ENCODE data around the gene CYP2D6. TPM values are rescaled to one million over a fixed set of nuclear protein-coding genes. Genes with fewer than 3 reads are reported as not detected.

CYP2D6 gene
- total RNA-seq, 1 donor from 2014 or later: 3.2 TPM

GRCh38 chr22:42079319-42080251 lies 51.0 kb downstream of the CYP2D6 start, which contains the start of gene SMDT1:
TSS of gene SMDT1 (plus strand) at chr22:42079700. CDS start at chr22:42079769, 69 bp downstream.
- Mint-ChIP-seq H3K4me1 (ENCODE audit: unreplicated experiment) (peaks cover 25% of the 10 kb centered on the region), H3K27ac (ENCODE audit: unreplicated experiment) (peak within 1 kb of the TSS; percentile 86), H3K4me3 (ENCODE audit: unreplicated experiment) (peak within 1 kb of the TSS; percentile 97), H3K36me3 (ENCODE audit: low read depth, unreplicated experiment) (peaks cover 14% of the 10 kb centered on the region), H3K27me3 (ENCODE audit: unreplicated experiment) (peaks cover 9% of the 10 kb centered on the region), H3K9me3 (ENCODE audit: unreplicated experiment) (no peaks in the 10 kb centered on the region)
- TF ChIP-seq CTCF (IDR thresholded peaks at IDR 0.05; ENCODE audit: unreplicated experiment): no peak
- peak; percentile 97 for DNase-seq (ENCODE audit: low spot score)

GRCh38 chr22:42078469-42079318 lies 51.9 kb downstream of the CYP2D6 start:
- TF ChIP-seq CTCF (IDR thresholded peaks at IDR 0.05; ENCODE audit: unreplicated experiment): no peak

GRCh38 chr22:42077486-42078125 lies 53.0 kb downstream of the CYP2D6 start:
- Mint-ChIP-seq H3K27ac (ENCODE audit: unreplicated experiment) (no peak overlapping the region), H3K4me1 (ENCODE audit: unreplicated experiment) (peaks cover 25% of the 10 kb centered on the region), H3K27me3 (ENCODE audit: unreplicated experiment) (peaks cover 11% of the 10 kb centered on the region), H3K4me3 (ENCODE audit: unreplicated experiment) (no peak overlapping the region), H3K36me3 (ENCODE audit: low read depth, unreplicated experiment) (peaks cover 7% of the 10 kb centered on the region), H3K9me3 (ENCODE audit: unreplicated experiment) (no peaks in the 10 kb centered on the region)
- no peak for TF ChIP-seq CTCF (IDR thresholded peaks at IDR 0.05; ENCODE audit: unreplicated experiment)
- no peak for DNase-seq (ENCODE audit: low spot score)

More at GRCh38 chr22:42078469-42079318, 51.9 kb downstream of the CYP2D6 start:
- H3K4me1 Mint-ChIP-seq (ENCODE audit: unreplicated experiment): peaks cover 25% of the 10 kb centered on the region
- peaks cover 9% of the 10 kb centered on the region for H3K27me3 Mint-ChIP-seq (ENCODE audit: unreplicated experiment)
- H3K9me3 Mint-ChIP-seq (ENCODE audit: unreplicated experiment): no peaks in the 10 kb centered on the region
- no peak for DNase-seq (ENCODE audit: low spot score)
- peaks cover 10% of the 10 kb centered on the region for H3K36me3 Mint-ChIP-seq (ENCODE audit: low read depth, unreplicated experiment)
- peak overlapping the region; percentile 97 for H3K4me3 Mint-ChIP-seq (ENCODE audit: unreplicated experiment)
- H3K27ac Mint-ChIP-seq (ENCODE audit: unreplicated experiment): peak overlapping the region; percentile 86

GRCh38 chr22:42076764-42077485 lies 53.7 kb downstream of the CYP2D6 start:
- no peak for DNase-seq (ENCODE audit: low spot score)
- Mint-ChIP-seq H3K9me3 (ENCODE audit: unreplicated experiment) (no peaks in the 10 kb centered on the region), H3K4me3 (ENCODE audit: unreplicated experiment) (no peak overlapping the region), H3K27me3 (ENCODE audit: unreplicated experiment) (peaks cover 11% of the 10 kb centered on the region), H3K4me1 (ENCODE audit: unreplicated experiment) (peaks cover 25% of the 10 kb centered on the region), H3K36me3 (ENCODE audit: low read depth, unreplicated experiment) (peaks cover 3% of the 10 kb centered on the region), H3K27ac (ENCODE audit: unreplicated experiment) (no peak overlapping the region)
- TF ChIP-seq CTCF (IDR thresholded peaks at IDR 0.05; ENCODE audit: unreplicated experiment): no peak

Other genes starting within 250 kb of the CYP2D6 start
- gene SHISA8, start 215.7 kb downstream of the CYP2D6 start, total RNA-seq (ENCODE audit: unreplicated experiment): 0.41 TPM
- gene TNFRSF13C, start 204.0 kb downstream of the CYP2D6 start, total RNA-seq (ENCODE audit: unreplicated experiment): 3.5 TPM
- 5.2 TPM for gene CENPM, start 183.7 kb downstream of the CYP2D6 start, total RNA-seq (ENCODE audit: unreplicated experiment)
- gene SEPTIN3, start 161.4 kb downstream of the CYP2D6 start, total RNA-seq (ENCODE audit: unreplicated experiment): 0.36 TPM
- not detected for gene WBP2NL, start 132.0 kb downstream of the CYP2D6 start, total RNA-seq (ENCODE audit: unreplicated experiment)
- 26.0 TPM for gene NAGA, start 60.0 kb downstream of the CYP2D6 start, total RNA-seq (ENCODE audit: unreplicated experiment)
- gene PHETA2, start 56.6 kb downstream of the CYP2D6 start, total RNA-seq (ENCODE audit: unreplicated experiment): 3.5 TPM
- gene SMDT1, start 51.1 kb downstream of the CYP2D6 start, total RNA-seq (ENCODE audit: unreplicated experiment): 61.1 TPM
- 54.9 TPM for gene NDUFA6, start 40.0 kb downstream of the CYP2D6 start, total RNA-seq (ENCODE audit: unreplicated experiment)
- 63.6 TPM for gene TCF20, start 139.8 kb upstream of the CYP2D6 start, total RNA-seq (ENCODE audit: unreplicated experiment)